Measurements from ENCODE around the gene PARVA. TPM values are rescaled to one million over a fixed set of nuclear protein-coding genes. Genes with fewer than 3 reads are reported as not detected.
A peak's percentile ranks its signal among the peaks of the same experiment; 100 is the strongest.
"Not testable (repeated sequence)": the region's sequence is repeated elsewhere in the genome, so short reads cannot be mapped to it uniquely, and the experiment has no call there.

Gene PARVA
- polyA plus RNA-seq, 2 of the 4 experiments (the other 2 are of a cell fraction), result 25.5 to 26.1 TPM

DNA sequence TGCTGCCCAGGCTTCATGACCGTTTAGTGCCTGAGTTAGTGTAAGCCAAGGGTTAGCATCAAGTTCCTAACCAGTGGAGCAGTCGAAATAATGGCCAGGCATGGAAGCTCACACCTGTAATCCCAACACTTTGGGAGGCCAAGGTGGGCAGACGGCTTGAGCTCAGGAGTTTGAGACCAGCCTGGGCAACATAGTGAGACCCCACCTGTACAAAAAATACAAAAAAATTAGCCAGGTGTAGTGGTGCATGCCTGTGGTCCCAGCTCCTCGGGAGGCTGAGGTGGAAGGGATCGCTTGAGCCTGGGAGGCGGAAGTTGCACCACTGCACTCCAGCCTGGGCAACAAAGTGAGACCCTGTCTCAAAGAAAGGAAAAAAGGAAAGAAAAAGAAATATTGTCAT lies 143.2 kb downstream of the PARVA start:
- H3K4me1 ChIP-seq; DNase-seq (ENCODE audit: low read depth in 1 of 2, low spot score in 1 of 2); H3K27ac ChIP-seq; H3K4me2 ChIP-seq; H3K4me3 ChIP-seq; ATAC-seq; FAIRE-seq; POLR2A ChIA-PET; H3K9me3 ChIP-seq: not testable (repeated sequence)
- WGBS (ENCODE audit: missing lambda C conversion rate), result 79% methylated on average over 6 of the region's 6 CpGs
- CTCF ChIA-PET, result interaction anchor here (0.9 kb wide), 1 partner anchor 144 kb away, joined by 3 read pairs; no protein-coding TSS in a partner anchor

DNA sequence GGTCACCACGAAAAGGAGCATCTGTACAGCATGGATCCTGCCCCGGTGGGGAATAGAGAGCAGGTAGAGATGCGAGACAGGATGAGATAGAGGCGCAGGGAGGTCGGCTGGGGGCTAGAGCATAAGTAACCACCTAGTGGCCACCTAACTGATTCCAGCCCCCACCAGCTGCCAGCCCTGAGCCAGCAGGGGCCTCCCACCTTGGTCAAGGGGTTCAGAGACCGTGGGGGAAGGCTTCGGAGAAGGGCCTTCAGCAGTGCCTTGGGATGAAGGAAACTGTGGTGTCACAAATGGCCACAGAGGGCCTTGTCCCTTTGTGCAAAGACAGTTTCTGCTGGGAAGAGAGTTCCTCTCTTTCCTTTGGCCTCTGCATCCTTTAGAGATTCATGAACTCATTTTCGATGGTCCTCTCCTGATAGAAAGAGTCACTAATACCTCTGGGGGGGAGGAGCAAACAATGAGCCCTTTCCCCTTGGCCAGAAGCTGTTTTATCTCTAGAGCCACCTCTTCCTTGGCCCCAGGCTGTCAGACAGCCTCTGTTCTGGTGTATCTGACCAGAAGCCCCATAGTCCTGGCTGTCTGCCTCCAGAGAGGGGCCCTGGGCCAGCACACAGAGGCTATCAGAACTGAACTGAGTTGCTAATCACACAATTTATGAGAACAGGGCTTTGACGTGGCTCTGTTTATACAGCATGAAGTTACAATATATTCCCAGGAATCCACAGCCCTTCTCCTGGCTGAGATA lies 146.0 kb downstream of the PARVA start:
- peaks cover 7% of the 10 kb centered on the region; the same call in 1 of the 3 replicates for H3K4me1 ChIP-seq
- no peak for DNase-seq (ENCODE audit: low read depth in 1 of 2, low spot score in 1 of 2)
- CTCF ChIA-PET, result no interaction called here
- no peaks in the 10 kb centered on the region for H3K9me3 ChIP-seq
- no peak overlapping the region for H3K27ac ChIP-seq
- TF ChIP-seq, protein P1, sequence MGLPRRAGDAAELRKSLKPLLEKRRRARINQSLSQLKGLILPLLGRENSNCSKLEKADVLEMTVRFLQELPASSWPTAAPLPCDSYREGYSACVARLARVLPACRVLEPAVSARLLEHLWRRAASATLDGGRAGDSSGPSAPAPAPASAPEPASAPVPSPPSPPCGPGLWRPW (IDR thresholded peaks at IDR 0.05), result no peak
- no peak for TF ChIP-seq HMGXB4 (CRISPR knock-in tag; IDR thresholded peaks at IDR 0.05; ENCODE audit: borderline replicate concordance)
- WGBS (ENCODE audit: missing lambda C conversion rate), result 92% methylated on average over 7 of the region's 9 CpGs
- H3K4me2 ChIP-seq, result no peak overlapping the region
- no peak overlapping the region for H3K4me3 ChIP-seq
- peak in 1 of 2 experiments; percentile 30; a peak in 2 of 6 replicates for ATAC-seq
- no peak for FAIRE-seq
- POLR2A ChIA-PET, result no interaction called here

GRCh38 chr11:12524865-12525264 lies 147.5 kb downstream of the PARVA start:
- H3K4me1 ChIP-seq, result peaks cover 7% of the 10 kb centered on the region; the same call in 1 of the 3 replicates
- no peak overlapping the region for H3K4me3 ChIP-seq
- no peak for TF ChIP-seq POLR2A (IDR thresholded peaks at IDR 0.05; ENCODE audit: low read length)
- ChIA-PET CTCF (interaction anchor here (0.6 to 1.2 kb wide), 2 partner anchors 113 to 195 kb away, joined by 3 to 4 read pairs; no protein-coding TSS in a partner anchor), POLR2A (no interaction called here)
- H3K27ac ChIP-seq, result no peak overlapping the region
- FAIRE-seq (no peak), DNase-seq (ENCODE audit: low read depth in 1 of 2, low spot score in 1 of 2) (no peak), ATAC-seq (no peak)
- 90% methylated on average over 5 of the region's 5 CpGs for WGBS (ENCODE audit: missing lambda C conversion rate)
- no peak overlapping the region for H3K4me2 ChIP-seq
- no peaks in the 10 kb centered on the region for H3K9me3 ChIP-seq

- ChIA-PET POLR2A (no interaction called here), CTCF (interaction anchor here (0.6 to 1.4 kb wide), 4 partner anchors 9 to 195 kb away, joined by 3 to 5 read pairs (median 4); no protein-coding TSS in a partner anchor)
- no peak for FAIRE-seq
- no peak overlapping the region for H3K27ac ChIP-seq
- DNase-seq (ENCODE audit: low read depth in 1 of 2, low spot score in 1 of 2), result no peak
- 0 out of 6 replicates have a peak, but pooled peaks of 1 of the 2 experiments have one; percentile 36 for ATAC-seq
- no peak overlapping the region for H3K4me3 ChIP-seq
- H3K4me1 ChIP-seq, result peaks cover 7% of the 10 kb centered on the region; the same call in 1 of the 3 replicates
- WGBS (ENCODE audit: missing lambda C conversion rate), result 100% methylated on average over 1 of the region's 1 CpG
- no peak overlapping the region for H3K4me2 ChIP-seq
- no peak for TF ChIP-seq ZC3H11A (IDR thresholded peaks at IDR 0.05)
- no peak for TF ChIP-seq HEYL (CRISPR knock-in tag; IDR thresholded peaks at IDR 0.05)
- no peak for TF ChIP-seq CEBPB (IDR thresholded peaks at IDR 0.05)
- TF ChIP-seq TP53 (CRISPR knock-in tag; IDR thresholded peaks at IDR 0.05), result no peak
- TF ChIP-seq FOXS1 (CRISPR knock-in tag; IDR thresholded peaks at IDR 0.05), result no peak
- TF ChIP-seq TFCP2L1 (CRISPR knock-in tag; IDR thresholded peaks at IDR 0.05), result no peak
- no peak for TF ChIP-seq ZSCAN20 (CRISPR knock-in tag; IDR thresholded peaks at IDR 0.05)
- no peak for TF ChIP-seq JUNB (IDR thresholded peaks at IDR 0.05)
- no peak for TF ChIP-seq KDM5A (IDR thresholded peaks at IDR 0.05)
- no peak for TF ChIP-seq MAFK (IDR thresholded peaks at IDR 0.05; ENCODE audit: partially characterized antibody)
- no peak for TF ChIP-seq MAZ (IDR thresholded peaks at IDR 0.05; ENCODE audit: borderline replicate concordance, low read depth, low read length)
- no peak for TF ChIP-seq RCOR1 (IDR thresholded peaks at IDR 0.05; ENCODE audit: low read depth, low read length)
- TF ChIP-seq FOSB (CRISPR knock-in tag; IDR thresholded peaks at IDR 0.05), result no peak
- TF ChIP-seq ZFP36 (IDR thresholded peaks at IDR 0.05; ENCODE audit: borderline replicate concordance, partially characterized antibody), result no peak
- no peak for TF ChIP-seq CHD4 (IDR thresholded peaks at IDR 0.05; ENCODE audit: borderline replicate concordance)
- TF ChIP-seq HMGXB4 (CRISPR knock-in tag; IDR thresholded peaks at IDR 0.05; ENCODE audit: borderline replicate concordance), result no peak
- no peak for TF ChIP-seq HOXA7 (CRISPR knock-in tag; IDR thresholded peaks at IDR 0.05)
- H3K9me3 ChIP-seq, result no peaks in the 10 kb centered on the region
Measured at GRCh38 chr11:12525466-12526055, 148.2 kb downstream of the PARVA start.

All from A549 (cell line).